Activated CD8-positive, alpha-beta T cell treated with anti-CD3 and anti-CD28 coated beads for 36 hours (primary cell): Measurements from ENCODE around the gene HBG1. TPM values are rescaled to one million over a fixed set of nuclear protein-coding genes. Genes with fewer than 3 reads are reported as not detected.
A peak's percentile ranks its signal among the peaks of the same experiment; 100 is the strongest.

ENCODE experiments used
- ATAC-seq: fragments of 200-7000 bp; cut with Tn5 transposase; one replicate; pipeline ENCODE4 v1.10.0; 2021; ENCODE audit warnings: mild to moderate bottlenecking, moderate library complexity
- CTCF ChIA-PET: fragments of 350-600 bp; sonication (Branson Sonifier 250); formaldehyde crosslinking; loops from one replicate; lab custom pipeline; 2021; ENCODE audit warnings: antibody characterized with exemption; lab: Charles Lee
- POLR2A ChIA-PET: fragments of 350-600 bp; sonication (Branson Sonifier 250); formaldehyde crosslinking; loops from one replicate; lab custom pipeline; 2021; ENCODE audit warnings: antibody characterized with exemption; lab: Charles Lee
- DNase-seq: peaks from one replicate; pipeline ENCODE4 v3.0.0-alpha.2; 2020
- H3K27ac Mint-ChIP-seq: one replicate; pipeline ENCODE4 v1.8.0; 2021; ENCODE audit warnings: mild to moderate bottlenecking, mixed read lengths
- H3K27me3 Mint-ChIP-seq: one replicate; pipeline ENCODE4 v1.8.0; 2021; ENCODE audit warnings: mixed read lengths
- H3K36me3 Mint-ChIP-seq: one replicate; pipeline ENCODE4 v1.8.0; 2021; ENCODE audit warnings: low read depth, mixed read lengths
- H3K4me1 Mint-ChIP-seq: one replicate; pipeline ENCODE4 v1.8.0; 2021; ENCODE audit warnings: low read depth, mixed read lengths
- H3K4me3 Mint-ChIP-seq: one replicate; pipeline ENCODE4 v1.8.0; 2021; ENCODE audit warnings: mild to moderate bottlenecking, moderate library complexity, mixed read lengths
- H3K9me3 Mint-ChIP-seq: one replicate; pipeline ENCODE4 v1.8.0; 2021; ENCODE audit warnings: mixed read lengths
- CTCF ChIP-seq: fragments of 200-600 bp; IDR thresholded peaks from one replicate; pipeline ENCODE4 v1.8.0; 2022; ENCODE audit warnings: antibody characterized with exemption, mild to moderate bottlenecking
- intact Hi-C: fragments of 100-400 bp; cut with micrococcal nuclease; formaldehyde crosslinking; loops from one replicate; pipeline ENCODE4 v1.10.0; 2022
- total RNA-seq, 2 experiments: library from RNA; stranded (reverse); gene quantifications; one replicate each; pipeline ENCODE4 v1.2.3, GENCODE V29; 2021

HBG1 gene
- total RNA-seq, 2 experiments from 2014 or later: not detected

- H3K27me3 Mint-ChIP-seq: peaks cover 5% of the 10 kb centered on the region
- H3K4me1 Mint-ChIP-seq: no peaks in the 10 kb centered on the region
- H3K27ac Mint-ChIP-seq: no peak overlapping the region
- CTCF ChIA-PET: no interaction called here
- no peak for TF ChIP-seq CTCF
- no peak overlapping the region for H3K4me3 Mint-ChIP-seq
- H3K9me3 Mint-ChIP-seq: peaks cover 3% of the 10 kb centered on the region
- H3K36me3 Mint-ChIP-seq: no peaks in the 10 kb centered on the region
- POLR2A ChIA-PET: no interaction called here
- DNase-seq (no peak), ATAC-seq (no peak)
- intact Hi-C loops: no loop called here
Measured at GRCh38 chr11:5223686-5224085, 26.0 kb downstream of the HBG1 start.

GRCh38 chr11:5223146-5223545 is 26.5 kb downstream of the HBG1 start:
- Mint-ChIP-seq H3K36me3 (no peaks in the 10 kb centered on the region), H3K27ac (no peak overlapping the region), H3K4me1 (no peaks in the 10 kb centered on the region), H3K4me3 (no peak overlapping the region), H3K27me3 (peaks cover 5% of the 10 kb centered on the region), H3K9me3 (peaks cover 4% of the 10 kb centered on the region)
- intact Hi-C loops: no loop called here
- POLR2A ChIA-PET: no interaction called here
- ATAC-seq: no peak
- TF ChIP-seq CTCF: no peak
- CTCF ChIA-PET: no interaction called here
- DNase-seq: no peak

GRCh38 chr11:5210376-5210885 is 39.2 kb downstream of the HBG1 start:
- Mint-ChIP-seq H3K27me3 (no peaks in the 10 kb centered on the region), H3K4me1 (no peaks in the 10 kb centered on the region), H3K36me3 (no peaks in the 10 kb centered on the region), H3K4me3 (no peak overlapping the region), H3K27ac (no peak overlapping the region), H3K9me3 (peaks cover 2% of the 10 kb centered on the region)
- ChIA-PET POLR2A (no interaction called here), CTCF (no interaction called here)
- ATAC-seq: no peak
- DNase-seq: no peak
- TF ChIP-seq CTCF: no peak
- intact Hi-C loops: no loop called here

GRCh38 chr11:5204787-5205186 is 44.9 kb downstream of the HBG1 start:
- H3K27me3 Mint-ChIP-seq: peaks cover 1% of the 10 kb centered on the region
- no peaks in the 10 kb centered on the region for H3K36me3 Mint-ChIP-seq
- no peaks in the 10 kb centered on the region for H3K4me1 Mint-ChIP-seq
- no peak for ATAC-seq
- H3K27ac Mint-ChIP-seq: no peak overlapping the region
- ChIA-PET POLR2A (no interaction called here), CTCF (no interaction called here)
- TF ChIP-seq CTCF: peak; percentile 23
- H3K9me3 Mint-ChIP-seq: no peaks in the 10 kb centered on the region
- intact Hi-C loops: no loop called here
- no peak overlapping the region for H3K4me3 Mint-ChIP-seq
- DNase-seq: no peak

- ATAC-seq (no peak), DNase-seq (no peak)
- TF ChIP-seq CTCF: no peak
- no peak overlapping the region for H3K4me3 Mint-ChIP-seq
- intact Hi-C loops: no loop called here
- H3K27me3 Mint-ChIP-seq: peaks cover 1% of the 10 kb centered on the region
- CTCF ChIA-PET: no interaction called here
- no peaks in the 10 kb centered on the region for H3K36me3 Mint-ChIP-seq
- no peaks in the 10 kb centered on the region for H3K9me3 Mint-ChIP-seq
- H3K27ac Mint-ChIP-seq: no peak overlapping the region
- POLR2A ChIA-PET: no interaction called here
- H3K4me1 Mint-ChIP-seq: no peaks in the 10 kb centered on the region
Measured at GRCh38 chr11:5203366-5203765, 46.3 kb downstream of the HBG1 start.
